Vagina (tissue), 2 donors: ENCODE measurements around the gene SYNDIG1.

Experiments
- POLR2A ChIP-seq, 2 donors: fragments of 450-650 bp; IDR thresholded peaks; one replicate each; pipeline ENCODE4 v1.6.1; 2017; ENCODE audit warnings: antibody characterized with exemption in 2 of 2, mild to moderate bottlenecking in 2 of 2, moderate library complexity in 2 of 2
- TF ChIP-seq, protein P1 (sequence below), 3 experiments: fragments of 450-650 bp in 2 of 3; fragments of 200-600 bp in 1 of 3; sonication (generic) in 1 of 3; IDR thresholded peaks; one replicate each; pipeline ENCODE4 v1.5.1; 2017 to 2019; ENCODE audit warnings: antibody characterized with exemption in 3 of 3, mild to moderate bottlenecking in 2 of 3, moderate library complexity in 2 of 3

- TF ChIP-seq, protein P1, sequence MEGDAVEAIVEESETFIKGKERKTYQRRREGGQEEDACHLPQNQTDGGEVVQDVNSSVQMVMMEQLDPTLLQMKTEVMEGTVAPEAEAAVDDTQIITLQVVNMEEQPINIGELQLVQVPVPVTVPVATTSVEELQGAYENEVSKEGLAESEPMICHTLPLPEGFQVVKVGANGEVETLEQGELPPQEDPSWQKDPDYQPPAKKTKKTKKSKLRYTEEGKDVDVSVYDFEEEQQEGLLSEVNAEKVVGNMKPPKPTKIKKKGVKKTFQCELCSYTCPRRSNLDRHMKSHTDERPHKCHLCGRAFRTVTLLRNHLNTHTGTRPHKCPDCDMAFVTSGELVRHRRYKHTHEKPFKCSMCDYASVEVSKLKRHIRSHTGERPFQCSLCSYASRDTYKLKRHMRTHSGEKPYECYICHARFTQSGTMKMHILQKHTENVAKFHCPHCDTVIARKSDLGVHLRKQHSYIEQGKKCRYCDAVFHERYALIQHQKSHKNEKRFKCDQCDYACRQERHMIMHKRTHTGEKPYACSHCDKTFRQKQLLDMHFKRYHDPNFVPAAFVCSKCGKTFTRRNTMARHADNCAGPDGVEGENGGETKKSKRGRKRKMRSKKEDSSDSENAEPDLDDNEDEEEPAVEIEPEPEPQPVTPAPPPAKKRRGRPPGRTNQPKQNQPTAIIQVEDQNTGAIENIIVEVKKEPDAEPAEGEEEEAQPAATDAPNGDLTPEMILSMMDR (IDR thresholded peaks at IDR 0.05), result no peak
- no peak for TF ChIP-seq POLR2A (IDR thresholded peaks at IDR 0.05)
These were observed 228.0 kb downstream of the SYNDIG1 start for GRCh38 chr20:24697411-24697810.
